B cell (primary cell): Measurements from ENCODE around the gene SESN3.
"Not testable (repeated sequence)": the region's sequence is repeated elsewhere in the genome, so short reads cannot be mapped to it uniquely, and the experiment has no call there.

ENCODE experiments used
- EZH2 ChIP-seq: IDR thresholded peaks from 2 replicates; pipeline ENCODE4 v1.6.1; 2012; ENCODE audit warnings: borderline replicate concordance, low read depth, mild to moderate bottlenecking, moderate library complexity, low read length; ENCODE audit not compliant: insufficient read depth, poor library complexity, severe bottlenecking
- TF ChIP-seq, protein P1 (sequence below): fragments of 200-600 bp; IDR thresholded peaks from one replicate; pipeline ENCODE4 v1.8.0; 2022; ENCODE audit warnings: antibody characterized with exemption, mild to moderate bottlenecking

DNA sequence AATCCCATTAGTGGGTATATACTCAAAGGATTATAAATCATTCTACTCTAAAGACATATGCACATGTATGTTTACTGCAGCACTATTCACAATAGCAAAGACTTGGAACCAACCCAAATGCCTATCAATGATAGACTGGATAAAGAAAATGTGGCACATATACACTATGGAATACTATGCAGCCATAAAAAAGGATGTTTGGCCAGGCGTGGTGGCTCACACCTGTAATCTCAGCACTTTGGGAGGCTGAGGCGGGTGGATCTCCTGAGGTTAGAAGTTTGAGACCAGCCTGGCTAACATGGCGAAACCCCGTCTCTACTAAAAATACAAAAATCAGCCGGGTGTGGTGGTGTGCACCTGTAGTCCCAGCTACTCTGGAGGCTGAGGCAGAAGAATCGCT, 21.5 kb downstream of the SESN3 start:
- not testable (repeated sequence) for TF ChIP-seq EZH2
- TF ChIP-seq, protein P1, sequence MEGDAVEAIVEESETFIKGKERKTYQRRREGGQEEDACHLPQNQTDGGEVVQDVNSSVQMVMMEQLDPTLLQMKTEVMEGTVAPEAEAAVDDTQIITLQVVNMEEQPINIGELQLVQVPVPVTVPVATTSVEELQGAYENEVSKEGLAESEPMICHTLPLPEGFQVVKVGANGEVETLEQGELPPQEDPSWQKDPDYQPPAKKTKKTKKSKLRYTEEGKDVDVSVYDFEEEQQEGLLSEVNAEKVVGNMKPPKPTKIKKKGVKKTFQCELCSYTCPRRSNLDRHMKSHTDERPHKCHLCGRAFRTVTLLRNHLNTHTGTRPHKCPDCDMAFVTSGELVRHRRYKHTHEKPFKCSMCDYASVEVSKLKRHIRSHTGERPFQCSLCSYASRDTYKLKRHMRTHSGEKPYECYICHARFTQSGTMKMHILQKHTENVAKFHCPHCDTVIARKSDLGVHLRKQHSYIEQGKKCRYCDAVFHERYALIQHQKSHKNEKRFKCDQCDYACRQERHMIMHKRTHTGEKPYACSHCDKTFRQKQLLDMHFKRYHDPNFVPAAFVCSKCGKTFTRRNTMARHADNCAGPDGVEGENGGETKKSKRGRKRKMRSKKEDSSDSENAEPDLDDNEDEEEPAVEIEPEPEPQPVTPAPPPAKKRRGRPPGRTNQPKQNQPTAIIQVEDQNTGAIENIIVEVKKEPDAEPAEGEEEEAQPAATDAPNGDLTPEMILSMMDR = not testable (repeated sequence)
